SK-N-SH (cell line): ENCODE results near the gene ATP6V0B. TPM values are rescaled to one million over a fixed set of nuclear protein-coding genes. Genes with fewer than 3 reads are reported as not detected.

ENCODE experiments used
- CTCF ChIA-PET: fragments of 300-600, 350-600 bp; formaldehyde crosslinking; extraction: SDS; loops from one replicate; lab custom pipeline; 2021; lab: Yijun Ruan, JAX
- POLR2A ChIA-PET: fragments of 350-600 bp; sonication (Branson Sonifier 250); formaldehyde crosslinking; extraction: SDS; loops from one replicate; lab custom pipeline; 2020; ENCODE audit warnings: antibody characterized with exemption, inconsistent platforms; lab: Yijun Ruan, JAX
- DNase-seq: peaks from one replicate; pipeline ENCODE4 v3.0.0; 2012
- H2AFZ ChIP-seq: fragments of 200-600 bp; sonication (generic); 2 replicates; pipeline ENCODE4 v1.8.1; 2016; ENCODE audit warnings: antibody characterized with exemption, mild to moderate bottlenecking, low read depth
- H3F3A ChIP-seq: fragments of 200-600 bp; sonication (generic); replicated peaks from 2 replicates; pipeline ENCODE3; 2016; ENCODE audit warnings: antibody characterized with exemption, mild to moderate bottlenecking; ENCODE audit not compliant: insufficient read depth
- H3K27ac ChIP-seq, 2 experiments: fragments of 200-500 bp in 1 of 2; fragments of 200-600 bp in 1 of 2; sonication (Bioruptor generic) in 1 of 2; sonication (generic), shearing (Covaris generic) in 1 of 2; 2 replicates each; pipeline versions ENCODE4 v1.5.1 to v1.6.1; 2014 to 2016; ENCODE audit warnings: low read depth in 2 of 2, inconsistent platforms in 1 of 2, low read length in 1 of 2, mild to moderate bottlenecking in 1 of 2, mixed read lengths in 1 of 2
- H3K27me3 ChIP-seq: fragments of 200-600 bp; sonication (generic), shearing (Covaris generic); 2 replicates; pipeline ENCODE4 v1.6.1; 2016; ENCODE audit warnings: mixed run types; ENCODE audit not compliant: insufficient read depth
- H3K36me3 ChIP-seq, 2 experiments: fragments of 200-500 bp in 1 of 2; fragments of 200-600 bp in 1 of 2; sonication (Bioruptor generic) in 1 of 2; sonication (generic) in 1 of 2; replicated peaks in 1 of 2; 2 replicates each; pipeline versions ENCODE3 to v1.5.1; 2014 to 2016; ENCODE audit warnings: low read length in 1 of 2, mild to moderate bottlenecking in 1 of 2; ENCODE audit not compliant: insufficient read depth in 2 of 2, control insufficient read depth in 1 of 2
- H3K4me1 ChIP-seq, 2 experiments: fragments of 200-500 bp in 1 of 2; fragments of 200-600 bp in 1 of 2; sonication (Bioruptor generic) in 1 of 2; sonication (generic), shearing (Covaris generic) in 1 of 2; 2 replicates each; pipeline versions ENCODE4 v1.5.1 to v1.6.1; 2014 to 2016; ENCODE audit warnings: low read depth in 1 of 2, low read length in 1 of 2, mixed run types in 1 of 2; ENCODE audit not compliant: insufficient read depth in 2 of 2, control insufficient read depth in 1 of 2
- H3K4me2 ChIP-seq: fragments of 200-600 bp; sonication (generic), shearing (Covaris generic); 2 replicates; pipeline ENCODE4 v1.6.1; 2017; ENCODE audit warnings: mixed run types
- H3K4me3 ChIP-seq, 2 experiments: fragments of 200-500 bp in 1 of 2; fragments of 200-600 bp in 1 of 2; sonication (Bioruptor generic) in 1 of 2; sonication (generic), shearing (Covaris generic) in 1 of 2; 2 replicates each; pipeline versions ENCODE4 v1.5.1 to v1.8.1; 2014 to 2016; ENCODE audit warnings: low read depth in 2 of 2, inconsistent platforms in 1 of 2, low read length in 1 of 2, mild to moderate bottlenecking in 1 of 2, mixed read lengths in 1 of 2, moderate library complexity in 1 of 2
- H3K79me2 ChIP-seq: fragments of 200-600 bp; sonication (generic); 2 replicates; pipeline ENCODE4 v1.8.1; 2017; ENCODE audit warnings: mild to moderate bottlenecking; ENCODE audit not compliant: insufficient read depth
- H3K9ac ChIP-seq: fragments of 200-600 bp; sonication (generic); 2 replicates; pipeline ENCODE4 v1.6.1; 2017; ENCODE audit warnings: mixed run types
- H3K9me2 ChIP-seq: fragments of 200-600 bp; sonication (generic); 2 replicates; pipeline ENCODE4 v1.6.1; 2017; ENCODE audit warnings: mixed run types
- H3K9me3 ChIP-seq: fragments of 200-600 bp; sonication (generic); 2 replicates; pipeline ENCODE4 v1.6.1; 2017; ENCODE audit warnings: mixed run types, mild to moderate bottlenecking, moderate library complexity
- H4K20me1 ChIP-seq: fragments of 200-600 bp; sonication (generic); 2 replicates; pipeline ENCODE4 v1.6.1; 2017; ENCODE audit warnings: mild to moderate bottlenecking, mixed run types; ENCODE audit not compliant: insufficient read depth
- CHD2 ChIP-seq: fragments of 150-350 bp; IDR thresholded peaks from 2 replicates; pipeline ENCODE4 v1.6.1; 2018; ENCODE audit warnings: low read length; ENCODE audit not compliant: partially characterized antibody
- FOSL2 ChIP-seq: IDR thresholded peaks from 2 replicates; pipeline ENCODE4 v1.4.0; 2012; ENCODE audit warnings: low read depth, mild to moderate bottlenecking, moderate library complexity, borderline replicate concordance
- FOXJ3 ChIP-seq: sonication (generic); formaldehyde crosslinking; IDR thresholded peaks from 2 replicates; pipeline ENCODE4 v1.5.1; 2020; ENCODE audit warnings: mild to moderate bottlenecking, missing genetic modification reagents
- FOXM1 ChIP-seq: IDR thresholded peaks from 2 replicates; pipeline ENCODE4 v1.4.0; 2012; ENCODE audit warnings: low read depth, mild to moderate bottlenecking
- MEF2A ChIP-seq: IDR thresholded peaks from 2 replicates; pipeline ENCODE4 v1.4.0; 2012; ENCODE audit warnings: low read depth, borderline replicate concordance
- MXI1 ChIP-seq: IDR thresholded peaks from 2 replicates; pipeline ENCODE4 v1.6.1; 2012; ENCODE audit warnings: mild to moderate bottlenecking, low read depth, low read length, improper control_type of control experiment
- POLR2AphosphoS5 ChIP-seq: IDR thresholded peaks from 2 replicates; pipeline ENCODE4 v1.6.1; 2012; ENCODE audit warnings: low read depth, low read length
- RAD21 ChIP-seq: IDR thresholded peaks from 2 replicates; pipeline ENCODE4 v1.6.1; 2012; ENCODE audit warnings: mild to moderate bottlenecking, low read length
- RCOR1 ChIP-seq: fragments of 150-350 bp; IDR thresholded peaks from 2 replicates; pipeline ENCODE4 v1.6.1; 2017; ENCODE audit warnings: antibody characterized with exemption, low read length
- TCF12 ChIP-seq: IDR thresholded peaks from 2 replicates; pipeline ENCODE4 v1.4.0; 2012
- TEAD4 ChIP-seq: IDR thresholded peaks from 2 replicates; pipeline ENCODE4 v1.4.0; 2012; ENCODE audit warnings: mild to moderate bottlenecking, borderline replicate concordance; ENCODE audit not compliant: insufficient read depth
- USF2 ChIP-seq: fragments of 150-350 bp; IDR thresholded peaks from 2 replicates; pipeline ENCODE4 v1.6.1; 2017; ENCODE audit warnings: antibody characterized with exemption, low read length, low read depth, borderline replicate concordance
- YY1 ChIP-seq: IDR thresholded peaks from 2 replicates; pipeline ENCODE4 v1.4.0; 2012; ENCODE audit warnings: low read depth, mild to moderate bottlenecking
- ZBTB33 ChIP-seq: IDR thresholded peaks from 2 replicates; pipeline ENCODE4 v1.4.0; 2012; ENCODE audit warnings: low read depth, borderline replicate concordance
- WGBS: methylation state at CpG from one replicate; pipeline ENCODE4 v1.1.6; 2017; ENCODE audit warnings: low lambda C conversion rate; 5-methylcytosine and 5-hydroxymethylcytosine counted together
- polyA plus RNA-seq, 3 experiments: library from polyadenylated mRNA; depleted of rRNA; stranded (reverse); fragments of >200 nt; gene quantifications; 2 replicates each; pipeline ENCODE4 v1.2.3, GENCODE V29; 2012
- TF ChIP-seq, protein P1 (sequence below): IDR thresholded peaks from 2 replicates; pipeline ENCODE4; 2012
- TF ChIP-seq, protein P2 (sequence below): fragments of 150-350 bp; IDR thresholded peaks from 2 replicates; pipeline ENCODE4 v1.6.1; 2016; ENCODE audit warnings: mild to moderate bottlenecking, low read depth, low read length
- TF ChIP-seq, protein P3 (sequence below): fragments of 200-600 bp; sonication (generic); IDR thresholded peaks from 2 replicates; pipeline ENCODE4 v1.6.1; 2017; ENCODE audit warnings: antibody characterized with exemption, mild to moderate bottlenecking, moderate library complexity

The ATP6V0B gene
- polyA plus RNA-seq, 1 of the 3 experiments (the other 2 are of a cell fraction) = 180 TPM

- CTCF ChIA-PET = interaction anchor here (0.7 to 2.2 kb wide), 3 partner anchors 21 to 194 kb away, joined by 3 to 7 read pairs (median 6); no protein-coding TSS in a partner anchor
- POLR2A ChIA-PET = interaction anchor here (0.7 kb wide), 1 partner anchor 10 kb away, joined by 3 read pairs; no protein-coding TSS in a partner anchor
- Histone ChIP-seq H3K36me3 (peaks cover 3 to 59% of the 10 kb centered on the region in 2 experiments), H3K4me2 (no peak overlapping the region), H3F3A (no peaks in the 10 kb centered on the region), H3K27ac (no peak overlapping the region), H3K4me3 (no peak overlapping the region), H2AFZ (no peak overlapping the region), H4K20me1 (no peaks in the 10 kb centered on the region), H3K9me2 (no peaks in the 10 kb centered on the region)
- TF ChIP-seq, protein P1, sequence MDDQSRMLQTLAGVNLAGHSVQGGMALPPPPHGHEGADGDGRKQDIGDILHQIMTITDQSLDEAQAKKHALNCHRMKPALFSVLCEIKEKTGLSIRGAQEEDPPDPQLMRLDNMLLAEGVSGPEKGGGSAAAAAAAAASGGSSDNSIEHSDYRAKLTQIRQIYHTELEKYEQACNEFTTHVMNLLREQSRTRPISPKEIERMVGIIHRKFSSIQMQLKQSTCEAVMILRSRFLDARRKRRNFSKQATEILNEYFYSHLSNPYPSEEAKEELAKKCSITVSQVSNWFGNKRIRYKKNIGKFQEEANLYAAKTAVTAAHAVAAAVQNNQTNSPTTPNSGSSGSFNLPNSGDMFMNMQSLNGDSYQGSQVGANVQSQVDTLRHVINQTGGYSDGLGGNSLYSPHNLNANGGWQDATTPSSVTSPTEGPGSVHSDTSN = no peak
- TF ChIP-seq RCOR1 (no peak), FOSL2 (no peak), USF2 (no peak), TEAD4 (no peak), MXI1 (no peak), CHD2 (no peak), FOXM1 (no peak), POLR2AphosphoS5 (no peak)
- TF ChIP-seq, protein P2, sequence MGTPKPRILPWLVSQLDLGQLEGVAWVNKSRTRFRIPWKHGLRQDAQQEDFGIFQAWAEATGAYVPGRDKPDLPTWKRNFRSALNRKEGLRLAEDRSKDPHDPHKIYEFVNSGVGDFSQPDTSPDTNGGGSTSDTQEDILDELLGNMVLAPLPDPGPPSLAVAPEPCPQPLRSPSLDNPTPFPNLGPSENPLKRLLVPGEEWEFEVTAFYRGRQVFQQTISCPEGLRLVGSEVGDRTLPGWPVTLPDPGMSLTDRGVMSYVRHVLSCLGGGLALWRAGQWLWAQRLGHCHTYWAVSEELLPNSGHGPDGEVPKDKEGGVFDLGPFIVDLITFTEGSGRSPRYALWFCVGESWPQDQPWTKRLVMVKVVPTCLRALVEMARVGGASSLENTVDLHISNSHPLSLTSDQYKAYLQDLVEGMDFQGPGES = no peak
- TF ChIP-seq, all 33 proteins: peak for 0
- DNase-seq = no peak
- no peak overlapping the region for H3K9ac ChIP-seq
- H3K79me2 ChIP-seq = no peaks in the 10 kb centered on the region
- H3K9me3 ChIP-seq = no peaks in the 10 kb centered on the region
- WGBS = 92% methylated on average over 7 of the region's 7 CpGs
- peaks cover 0 to 4% of the 10 kb centered on the region in 2 experiments; a peak in 1 of 4 replicates for H3K4me1 ChIP-seq
- no peaks in the 10 kb centered on the region for H3K27me3 ChIP-seq
These were observed 17.2 kb upstream of the ATP6V0B start for GRCh38 chr1:43957407-43958040.

- no peaks in the 10 kb centered on the region for H4K20me1 ChIP-seq
- DNase-seq = no peak
- 77% methylated on average over 8 of the region's 9 CpGs for WGBS
- TF ChIP-seq YY1 (no peak), CHD2 (no peak), TCF12 (no peak), POLR2AphosphoS5 (no peak), MEF2A (no peak), ZBTB33 (no peak), FOXJ3 (no peak), RAD21 (no peak)
- TF ChIP-seq, protein P3, sequence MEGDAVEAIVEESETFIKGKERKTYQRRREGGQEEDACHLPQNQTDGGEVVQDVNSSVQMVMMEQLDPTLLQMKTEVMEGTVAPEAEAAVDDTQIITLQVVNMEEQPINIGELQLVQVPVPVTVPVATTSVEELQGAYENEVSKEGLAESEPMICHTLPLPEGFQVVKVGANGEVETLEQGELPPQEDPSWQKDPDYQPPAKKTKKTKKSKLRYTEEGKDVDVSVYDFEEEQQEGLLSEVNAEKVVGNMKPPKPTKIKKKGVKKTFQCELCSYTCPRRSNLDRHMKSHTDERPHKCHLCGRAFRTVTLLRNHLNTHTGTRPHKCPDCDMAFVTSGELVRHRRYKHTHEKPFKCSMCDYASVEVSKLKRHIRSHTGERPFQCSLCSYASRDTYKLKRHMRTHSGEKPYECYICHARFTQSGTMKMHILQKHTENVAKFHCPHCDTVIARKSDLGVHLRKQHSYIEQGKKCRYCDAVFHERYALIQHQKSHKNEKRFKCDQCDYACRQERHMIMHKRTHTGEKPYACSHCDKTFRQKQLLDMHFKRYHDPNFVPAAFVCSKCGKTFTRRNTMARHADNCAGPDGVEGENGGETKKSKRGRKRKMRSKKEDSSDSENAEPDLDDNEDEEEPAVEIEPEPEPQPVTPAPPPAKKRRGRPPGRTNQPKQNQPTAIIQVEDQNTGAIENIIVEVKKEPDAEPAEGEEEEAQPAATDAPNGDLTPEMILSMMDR = no peak
- no peak overlapping the region for H3K9ac ChIP-seq
- no peaks in the 10 kb centered on the region for H3F3A ChIP-seq
- H3K27ac ChIP-seq = no peak overlapping the region
- CTCF ChIA-PET = interaction anchor here (0.7 to 2.2 kb wide), 9 partner anchors 10 to 195 kb away, joined by 3 to 9 read pairs (median 4); partner anchors contain the start of gene IPO13
- H3K27me3 ChIP-seq = no peaks in the 10 kb centered on the region
- H3K36me3 ChIP-seq = peaks cover 3 to 66% of the 10 kb centered on the region in 2 experiments
- POLR2A ChIA-PET = interaction anchor here (1.5 kb wide), 1 partner anchor 11 kb away, joined by 6 read pairs; no protein-coding TSS in a partner anchor
- H3K4me3 ChIP-seq = no peak overlapping the region
- no peak overlapping the region for H3K4me2 ChIP-seq
- H2AFZ ChIP-seq = no peak overlapping the region
- no peaks in the 10 kb centered on the region for H3K9me3 ChIP-seq
- no peaks in the 10 kb centered on the region for H3K4me1 ChIP-seq
- no peaks in the 10 kb centered on the region for H3K9me2 ChIP-seq
- H3K79me2 ChIP-seq = no peaks in the 10 kb centered on the region
These were observed 16.2 kb upstream of the ATP6V0B start for GRCh38 chr1:43958351-43959255.
